K562 (cell line): ENCODE data around the gene PAIP1.

ENCODE experiments used
- CEBPB ChIP-seq: fragments of 450-650 bp; IDR thresholded peaks from 2 replicates; pipeline ENCODE4 v1.6.1; 2016; ENCODE audit warnings: missing genetic modification characterization, missing compliant biosample characterization
- CTCF ChIP-seq, 3 experiments: IDR thresholded peaks in 2 of 3; conservative IDR thresholded peaks in 1 of 3; 2 replicates each; pipeline ENCODE4 v1.5.1; 2011 to 2012; ENCODE audit warnings: low read length in 3 of 3, mild to moderate bottlenecking in 3 of 3, control low read depth in 2 of 3, improper control_type of control experiment in 1 of 3, inconsistent platforms in 1 of 3, low read depth in 1 of 3, mixed read lengths in 1 of 3, moderate library complexity in 1 of 3; ENCODE audit not compliant: insufficient read depth in 2 of 3
- EZH2 ChIP-seq: IDR thresholded peaks from 2 replicates; pipeline ENCODE4 v1.6.1; 2012; ENCODE audit warnings: low read depth, mild to moderate bottlenecking, inconsistent platforms, low read length, borderline replicate concordance
- HNRNPH1 ChIP-seq: fragments of 200-400 bp; formaldehyde crosslinking; optimal IDR thresholded peaks from 2 replicates; pipeline ENCODE3; 2017; ENCODE audit warnings: low read depth, mild to moderate bottlenecking, low read length, moderate library complexity
- RNF2 ChIP-seq: sonication (generic); IDR thresholded peaks from 2 replicates; pipeline ENCODE4 v1.6.1; 2016
- TFAM ChIP-seq: fragments of 250-450 bp; sonication (Bioruptor Pico); conservative IDR thresholded peaks from 2 replicates; pipeline ENCODE4 v1.5.0; 2021; ENCODE audit warnings: mild to moderate bottlenecking, moderate library complexity
- ZNF140 ChIP-seq: fragments of 250-450 bp; sonication (Bioruptor Pico); IDR thresholded peaks from 2 replicates; pipeline ENCODE4 v1.8.0; 2021; ENCODE audit warnings: moderate library complexity, mild to moderate bottlenecking, inconsistent platforms
- ZNF589 ChIP-seq: fragments of 200-800 bp; sonication (Bioruptor generic); IDR thresholded peaks from 2 replicates; pipeline ENCODE4 v1.6.1; 2016; ENCODE audit warnings: low read depth, missing genetic modification characterization, missing compliant biosample characterization
- ZNF785 ChIP-seq: fragments of 250-450 bp; sonication (Bioruptor Pico); IDR thresholded peaks from 2 replicates; pipeline ENCODE4 v1.4.0; 2020; ENCODE audit warnings: mild to moderate bottlenecking

GRCh38 chr5:43514816-43515677 lies 41.8 kb downstream of the PAIP1 start, which contains the start of gene C5orf34:
- TF ChIP-seq RNF2 (peak; percentile 78), TFAM (CRISPR knock-in tag) (no peak), ZNF589 (CRISPR knock-in tag) (peak; percentile 66; the same call in 1 of the 2 replicates), EZH2 (no peak), CTCF (IDR thresholded peaks at IDR 0.05 in 2 of 3, conservative IDR thresholded peaks at IDR 0.05 in 1 of 3; ENCODE audit: insufficient read depth in 2 of 3, low read depth in 1 of 3, low read length in 3 of 3) (peak in 1 of 3 experiments; percentile 21; a peak in 1 of 6 replicates), CEBPB (tag) (no peak), ZNF140 (CRISPR knock-in tag) (no peak), ZNF785 (no peak), HNRNPH1 (no peak)
